ENCODE data around the gene FAM120A. TPM values are rescaled to one million over a fixed set of nuclear protein-coding genes. Genes with fewer than 3 reads are reported as not detected.

The FAM120A gene
- total and polyA plus RNA-seq, 9 of the 15 experiments (the other 6 are each of a cell fraction or from before 2014, with no cell fraction given) = 8.7 to 71.0 (median 42.2) TPM

GRCh38 chr9:93558503-93558902 is 107.0 kb downstream of the FAM120A start:
- Histone ChIP-seq H3K27me3 (ENCODE audit: control insufficient read depth in 2 of 2, insufficient read depth in 2 of 2, low read length in 2 of 2) (no peaks in the 10 kb centered on the region), H3K4me2 (ENCODE audit: insufficient read depth, low read length) (no peak overlapping the region), H3K9ac (ENCODE audit: insufficient read depth in 1 of 2, low read depth in 2 of 2, low read length in 2 of 2) (0 out of 4 replicates have a peak overlapping the region, but pooled peaks of 1 of the 2 experiments have one; percentile 20), H2AFZ (ENCODE audit: low read depth, low read length) (no peak overlapping the region), H3K79me2 (ENCODE audit: control insufficient read depth, insufficient read depth, low read length) (no peaks in the 10 kb centered on the region), H3K36me3 (ENCODE audit: control insufficient read depth, insufficient read depth, low read length) (peaks cover 87% of the 10 kb centered on the region), H4K20me1 (replicated peaks; ENCODE audit: control insufficient read depth, insufficient read depth, low read length) (no peaks in the 10 kb centered on the region), H3K9me1 (ENCODE audit: control insufficient read depth, insufficient read depth, low read length) (no peaks in the 10 kb centered on the region), H3K4me1 (replicated peaks in 1 of 2; ENCODE audit: control insufficient read depth in 2 of 2, insufficient read depth in 2 of 2, low read length in 2 of 2) (no peaks in the 10 kb centered on the region), H3K27ac (ENCODE audit: extremely low read depth, low read depth, low read length) (no peak overlapping the region), H3K9me3 (replicated peaks; ENCODE audit: control insufficient read depth, insufficient read depth, low read depth, low read length) (no peaks in the 10 kb centered on the region), H3K4me3 (no peak overlapping the region)
- FAIRE-seq = no peak
- ChIA-PET POLR2A (no interaction called here), CTCF (ENCODE audit: low intra/inter-chr PET ratio) (no interaction called here)
- 99% methylated on average over 9 of the region's 14 CpGs for WGBS (ENCODE audit: insufficient coverage, low coverage, missing lambda C conversion rate)
- intact Hi-C loops (cut with micrococcal nuclease) (no loop called here), in situ Hi-C loops (cut with MboI) (no loop called here)
- ATAC-seq = no peak
- no TSS peak for BruUV-seq (replicated peaks)
- DNase-seq (ENCODE audit: extremely low read depth in 1 of 4, low spot score in 3 of 4) = no peak
- TF ChIP-seq TFAP4 (CRISPR knock-in tag; IDR thresholded peaks at IDR 0.05; ENCODE audit: borderline replicate concordance) (no peak), JUND (IDR thresholded peaks at IDR 0.05; ENCODE audit: borderline replicate concordance, low read depth, low read length) (no peak), JUND (tag; IDR thresholded peaks at IDR 0.05; ENCODE audit: borderline replicate concordance, low read depth, low read length) (no peak), ZNF41 (CRISPR knock-in tag; conservative IDR thresholded peaks at IDR 0.05) (no peak), RCOR1 (IDR thresholded peaks at IDR 0.05; ENCODE audit: borderline replicate concordance in 1 of 2, low read depth in 2 of 2, low read length in 2 of 2) (no peak), CAMTA2 (CRISPR knock-in tag; conservative IDR thresholded peaks at IDR 0.05) (no peak), TEAD4 (IDR thresholded peaks at IDR 0.05; ENCODE audit: low read length) (no peak), TEAD4 (CRISPR knock-in tag; IDR thresholded peaks at IDR 0.05; ENCODE audit: borderline replicate concordance) (no peak), PRPF4 (IDR thresholded peaks at IDR 0.05; ENCODE audit: insufficient read depth, low read depth, low read length, poor library complexity, severe bottlenecking) (no peak), MXD1 (CRISPR knock-in tag; IDR thresholded peaks at IDR 0.05; ENCODE audit: borderline replicate concordance, poor library complexity, severe bottlenecking) (no peak), RFX1 (IDR thresholded peaks at IDR 0.05) (no peak), ZNF695 (CRISPR knock-in tag; IDR thresholded peaks at IDR 0.05) (no peak), NFIC (IDR thresholded peaks at IDR 0.05) (no peak), SMARCB1 (IDR thresholded peaks at IDR 0.05; ENCODE audit: insufficient read length, low read depth) (no peak), POLR3G (IDR thresholded peaks at IDR 0.05; ENCODE audit: extremely low read depth, insufficient read length, insufficient replicate concordance) (no peak), ATF4 (CRISPR knock-in tag; IDR thresholded peaks at IDR 0.05) (no peak), TFE3 (CRISPR knock-in tag; IDR thresholded peaks at IDR 0.05) (no peak), NCOA6 (IDR thresholded peaks at IDR 0.05) (no peak), SIN3B (IDR thresholded peaks at IDR 0.05; ENCODE audit: low read depth) (no peak), MTF1 (CRISPR knock-in tag; IDR thresholded peaks at IDR 0.05; ENCODE audit: borderline replicate concordance) (no peak), SRF (CRISPR knock-in tag; IDR thresholded peaks at IDR 0.05) (no peak)
